K562 (cell line): ENCODE results near the gene IL4I1. TPM values are rescaled to one million over a fixed set of nuclear protein-coding genes. Genes with fewer than 3 reads are reported as not detected.

Source experiments
- C11orf30 ChIP-seq: fragments of 450-650 bp; IDR thresholded peaks from 2 replicates; pipeline ENCODE4 v1.6.1; 2016; ENCODE audit warnings: low read depth, mild to moderate bottlenecking
- CTCF ChIP-seq, 3 experiments: IDR thresholded peaks in 2 of 3; conservative IDR thresholded peaks in 1 of 3; 2 replicates each; pipeline ENCODE4 v1.5.1; 2011 to 2012; ENCODE audit warnings: low read length in 3 of 3, mild to moderate bottlenecking in 3 of 3, control low read depth in 2 of 3, improper control_type of control experiment in 1 of 3, inconsistent platforms in 1 of 3, low read depth in 1 of 3, mixed read lengths in 1 of 3, moderate library complexity in 1 of 3; ENCODE audit not compliant: insufficient read depth in 2 of 3
- GABPB1 ChIP-seq: sonication (generic); formaldehyde crosslinking; IDR thresholded peaks from 2 replicates; pipeline ENCODE4 v1.8.0; 2022; ENCODE audit warnings: mild to moderate bottlenecking, missing genetic modification reagents
- KAT2B ChIP-seq: IDR thresholded peaks from one replicate; pipeline ENCODE4 v1.6.1; 2012; ENCODE audit warnings: low read depth, mild to moderate bottlenecking, control low read depth, inconsistent platforms, low read length, moderate library complexity
- MYC ChIP-seq, 2 experiments: fragments of 250-450 bp in 1 of 2; sonication (Bioruptor Pico) in 1 of 2; IDR thresholded peaks; 2 replicates each; pipeline versions ENCODE4 v1.5.1 to v1.6.1; 2012 to 2021; ENCODE audit warnings: low read depth in 2 of 2, borderline replicate concordance in 1 of 2, improper control_type of control experiment in 1 of 2, low read length in 1 of 2, mild to moderate bottlenecking in 1 of 2, moderate library complexity in 1 of 2
- RBM22 ChIP-seq: fragments of 200-400 bp; formaldehyde crosslinking; IDR thresholded peaks from 2 replicates; pipeline ENCODE4 v1.6.1; 2018; ENCODE audit warnings: low read length, low read depth; ENCODE audit not compliant: poor library complexity, severe bottlenecking
- SMAD3 ChIP-seq: fragments of 450-650 bp; formaldehyde crosslinking; conservative IDR thresholded peaks from 2 replicates; pipeline ENCODE4 v1.4.0; 2020; ENCODE audit warnings: mild to moderate bottlenecking
- VEZF1 ChIP-seq: fragments of 200-800 bp; sonication (Bioruptor generic); IDR thresholded peaks from 2 replicates; pipeline ENCODE4 v1.6.1; 2017; ENCODE audit warnings: missing genetic modification characterization, missing compliant biosample characterization
- ZBTB40 ChIP-seq, 2 experiments: fragments of 450-650 bp in 1 of 2; sonication (generic) in 1 of 2; formaldehyde crosslinking in 1 of 2; IDR thresholded peaks; 2 replicates each; pipeline versions ENCODE4 v1.7.1 to v1.9.0; 2016 to 2022; ENCODE audit warnings: inconsistent platforms in 1 of 2, mild to moderate bottlenecking in 1 of 2, missing genetic modification reagents in 1 of 2
- ZNF639 ChIP-seq, 2 experiments: fragments of 200-800 bp in 1 of 2; sonication (Bioruptor generic) in 1 of 2; sonication (generic) in 1 of 2; formaldehyde crosslinking in 1 of 2; IDR thresholded peaks in 1 of 2; conservative IDR thresholded peaks in 1 of 2; 2 replicates each; pipeline versions ENCODE4 v1.5.0 to v1.6.1; 2016 to 2020; ENCODE audit warnings: missing compliant biosample characterization in 1 of 2, missing genetic modification characterization in 1 of 2, missing genetic modification reagents in 1 of 2
- polyA plus RNA-seq, 8 experiments: library from polyadenylated mRNA; depleted of rRNA in 4 of 8; stranded (reverse) in 5 of 8; unstranded in 3 of 8; fragments of >200 nt; fragmentation: Nextera tagmentation in 2 of 8; fragmentation: Illumina TruSeq in 1 of 8; extraction: Ambion mirVana in 2 of 8; extraction: Trizol in 1 of 8; gene quantifications; 2 replicates each; pipeline versions ENCODE4 v1.2.1 to v1.2.3, GENCODE V29; 2011 to 2014; ENCODE audit warnings: inconsistent platforms in 1 of 8, missing spikeins in 1 of 8
- total RNA-seq, 7 experiments: library from RNA; depleted of rRNA in 6 of 7; stranded (reverse); fragments of >200 nt in 6 of 7; fragmentation: Illumina TruSeq in 2 of 7; extraction: Trizol in 2 of 7; gene quantifications; 2 replicates each; pipeline versions ENCODE4 v1.2.1 to v1.2.3, GENCODE V29; 2011 to 2021; ENCODE audit warnings: low replicate concordance in 1 of 7

IL4I1 gene
- total and polyA plus RNA-seq, 9 of the 15 experiments (the other 6 are each of a cell fraction or from before 2014, with no cell fraction given) = 0.06 to 0.95 (median 0.43) TPM; not detected in 2

- TF ChIP-seq VEZF1 (CRISPR knock-in tag) (peak; percentile 80), SMAD3 (CRISPR knock-in tag) (no peak), KAT2B (no peak), C11orf30 (peak; percentile 97), GABPB1 (peak; percentile 95), CTCF (IDR thresholded peaks at IDR 0.05 in 2 of 3, conservative IDR thresholded peaks at IDR 0.05 in 1 of 3; ENCODE audit: insufficient read depth in 2 of 3, low read depth in 1 of 3, low read length in 3 of 3) (no peak), ZBTB40 (IDR thresholded peaks at IDR 0.05) (peak; percentile 98), ZBTB40 (CRISPR knock-in tag; IDR thresholded peaks at IDR 0.05) (no peak), RBM22 (no peak), MYC (IDR thresholded peaks at IDR 0.05; ENCODE audit: low read depth, low read length) (peak; percentile 86), MYC (CRISPR knock-in tag; IDR thresholded peaks at IDR 0.05; ENCODE audit: borderline replicate concordance, low read depth) (peak; percentile 74; the same call in 1 of the 2 replicates), ZNF639 (CRISPR knock-in tag; conservative IDR thresholded peaks at IDR 0.05 in 1 of 2, IDR thresholded peaks at IDR 0.05 in 1 of 2) (peak in 1 of 2 experiments; percentile 77; a peak in 2 of 4 replicates)
Observed at GRCh38 chr19:49866933-49867782, 29.5 kb downstream of the IL4I1 start, which contains the start of gene PNKP (continued).
